Measurements from ENCODE around the gene MKX. TPM values are rescaled to one million over a fixed set of nuclear protein-coding genes. Genes with fewer than 3 reads are reported as not detected.

The MKX gene
- total RNA-seq, 2 experiments from 2014 or later = not detected

DNA sequence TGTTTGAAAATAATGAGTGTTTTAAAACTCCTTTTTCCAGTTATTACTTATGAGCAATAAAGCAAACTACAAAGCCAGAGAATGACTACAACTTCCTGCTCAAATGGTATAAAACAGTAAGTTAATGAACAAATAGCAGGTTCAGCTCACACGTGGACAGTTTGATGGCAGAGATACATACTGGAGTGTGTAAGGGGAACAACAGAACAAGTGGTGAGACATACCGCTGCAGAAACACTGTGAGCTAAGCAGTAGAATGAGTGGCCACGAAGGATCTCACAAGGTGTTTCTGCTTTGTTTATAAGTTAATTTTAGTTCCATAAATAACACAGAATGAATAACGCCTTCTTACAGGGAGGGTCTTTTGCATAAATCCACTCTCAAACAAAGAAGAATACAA lies 3.0 kb upstream of the MKX start:
- no peaks in the 10 kb centered on the region for H3K4me1 ChIP-seq (ENCODE audit: insufficient read depth, low read length, poor library complexity, severe bottlenecking)
- no peaks in the 10 kb centered on the region for H3K9me3 ChIP-seq (ENCODE audit: low read length)
- H3K27ac ChIP-seq (ENCODE audit: low read depth, low read length, poor library complexity, severe bottlenecking) = no peak overlapping the region
- ChIA-PET CTCF (ENCODE audit: unreplicated experiment) (no interaction called here), POLR2A (interaction anchor here (0.6 to 0.7 kb wide), 2 partner anchors 1366 to 1485 kb away, joined by 3 read pairs; no protein-coding TSS in a partner anchor)
- intact Hi-C loops (cut with micrococcal nuclease; ENCODE audit: unreplicated experiment) = no loop called here
- no peak for DNase-seq (ENCODE audit: low spot score)
- BruUV-seq (replicated peaks) = no TSS peak
- H3K79me2 ChIP-seq (ENCODE audit: insufficient read depth, low read depth, low read length) = no peaks in the 10 kb centered on the region
- no peak overlapping the region for H3K4me2 ChIP-seq (ENCODE audit: low read length)
- H4K20me1 ChIP-seq (ENCODE audit: insufficient read depth, low read length) = no peaks in the 10 kb centered on the region
- no peak overlapping the region for H2AFZ ChIP-seq (ENCODE audit: low read length)
- H3K4me3 ChIP-seq (ENCODE audit: low read depth, low read length, poor library complexity, severe bottlenecking) = no peak overlapping the region
- no peaks in the 10 kb centered on the region for H3K36me3 ChIP-seq (ENCODE audit: insufficient read depth, low read length)
- no peaks in the 10 kb centered on the region for H3K9me2 ChIP-seq (ENCODE audit: insufficient read depth, low read length)
- TF ChIP-seq, protein P1, sequence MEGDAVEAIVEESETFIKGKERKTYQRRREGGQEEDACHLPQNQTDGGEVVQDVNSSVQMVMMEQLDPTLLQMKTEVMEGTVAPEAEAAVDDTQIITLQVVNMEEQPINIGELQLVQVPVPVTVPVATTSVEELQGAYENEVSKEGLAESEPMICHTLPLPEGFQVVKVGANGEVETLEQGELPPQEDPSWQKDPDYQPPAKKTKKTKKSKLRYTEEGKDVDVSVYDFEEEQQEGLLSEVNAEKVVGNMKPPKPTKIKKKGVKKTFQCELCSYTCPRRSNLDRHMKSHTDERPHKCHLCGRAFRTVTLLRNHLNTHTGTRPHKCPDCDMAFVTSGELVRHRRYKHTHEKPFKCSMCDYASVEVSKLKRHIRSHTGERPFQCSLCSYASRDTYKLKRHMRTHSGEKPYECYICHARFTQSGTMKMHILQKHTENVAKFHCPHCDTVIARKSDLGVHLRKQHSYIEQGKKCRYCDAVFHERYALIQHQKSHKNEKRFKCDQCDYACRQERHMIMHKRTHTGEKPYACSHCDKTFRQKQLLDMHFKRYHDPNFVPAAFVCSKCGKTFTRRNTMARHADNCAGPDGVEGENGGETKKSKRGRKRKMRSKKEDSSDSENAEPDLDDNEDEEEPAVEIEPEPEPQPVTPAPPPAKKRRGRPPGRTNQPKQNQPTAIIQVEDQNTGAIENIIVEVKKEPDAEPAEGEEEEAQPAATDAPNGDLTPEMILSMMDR (conservative IDR thresholded peaks at IDR 0.05; ENCODE audit: low read length) = no peak
- no peak for TF ChIP-seq EZH2phosphoT487 (IDR thresholded peaks at IDR 0.05; ENCODE audit: borderline replicate concordance, low read depth, low read length)

DNA sequence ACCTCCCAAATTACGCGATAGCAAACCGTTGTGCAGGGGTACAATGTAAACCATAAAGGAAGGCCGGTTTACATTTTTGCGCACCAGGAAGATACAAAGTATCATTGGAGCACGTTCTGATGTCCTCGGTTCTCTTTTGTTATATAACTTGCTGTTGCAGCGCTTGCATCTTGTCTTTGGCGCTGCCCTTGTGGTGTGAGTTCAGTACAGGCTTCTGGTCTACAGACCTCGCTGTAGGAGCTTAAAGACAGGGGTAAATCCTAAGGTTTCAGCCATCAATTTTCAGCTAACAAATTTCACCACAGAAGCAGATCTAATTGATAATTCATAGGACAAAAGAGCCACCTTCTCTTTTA lies 1.5 kb upstream of the MKX start:
- H3K4me2 ChIP-seq (ENCODE audit: low read length) = no peak overlapping the region
- no peak for DNase-seq (ENCODE audit: low spot score)
- TF ChIP-seq, protein P1 (conservative IDR thresholded peaks at IDR 0.05; ENCODE audit: low read length) = no peak
- no peak for TF ChIP-seq EZH2phosphoT487 (IDR thresholded peaks at IDR 0.05; ENCODE audit: borderline replicate concordance, low read depth, low read length)
- no peaks in the 10 kb centered on the region for H3K9me3 ChIP-seq (ENCODE audit: low read length)
- no peak overlapping the region for H3K27ac ChIP-seq (ENCODE audit: low read depth, low read length, poor library complexity, severe bottlenecking)
- no peak overlapping the region for H3K4me3 ChIP-seq (ENCODE audit: low read depth, low read length, poor library complexity, severe bottlenecking)
- intact Hi-C loops (cut with micrococcal nuclease; ENCODE audit: unreplicated experiment) = no loop called here
- H3K9me2 ChIP-seq (ENCODE audit: insufficient read depth, low read length) = no peaks in the 10 kb centered on the region
- H3K36me3 ChIP-seq (ENCODE audit: insufficient read depth, low read length) = no peaks in the 10 kb centered on the region
- no peak overlapping the region for H2AFZ ChIP-seq (ENCODE audit: low read length)
- H4K20me1 ChIP-seq (ENCODE audit: insufficient read depth, low read length) = no peaks in the 10 kb centered on the region
- no peaks in the 10 kb centered on the region for H3K79me2 ChIP-seq (ENCODE audit: insufficient read depth, low read depth, low read length)
- POLR2A ChIA-PET = interaction anchor here (0.8 kb wide), 1 partner anchor 243 kb away, joined by 3 read pairs; no protein-coding TSS in a partner anchor
- BruUV-seq (replicated peaks) = no TSS peak
- H3K4me1 ChIP-seq (ENCODE audit: insufficient read depth, low read length, poor library complexity, severe bottlenecking) = peaks cover 4% of the 10 kb centered on the region
- CTCF ChIA-PET (ENCODE audit: unreplicated experiment) = no interaction called here

DNA sequence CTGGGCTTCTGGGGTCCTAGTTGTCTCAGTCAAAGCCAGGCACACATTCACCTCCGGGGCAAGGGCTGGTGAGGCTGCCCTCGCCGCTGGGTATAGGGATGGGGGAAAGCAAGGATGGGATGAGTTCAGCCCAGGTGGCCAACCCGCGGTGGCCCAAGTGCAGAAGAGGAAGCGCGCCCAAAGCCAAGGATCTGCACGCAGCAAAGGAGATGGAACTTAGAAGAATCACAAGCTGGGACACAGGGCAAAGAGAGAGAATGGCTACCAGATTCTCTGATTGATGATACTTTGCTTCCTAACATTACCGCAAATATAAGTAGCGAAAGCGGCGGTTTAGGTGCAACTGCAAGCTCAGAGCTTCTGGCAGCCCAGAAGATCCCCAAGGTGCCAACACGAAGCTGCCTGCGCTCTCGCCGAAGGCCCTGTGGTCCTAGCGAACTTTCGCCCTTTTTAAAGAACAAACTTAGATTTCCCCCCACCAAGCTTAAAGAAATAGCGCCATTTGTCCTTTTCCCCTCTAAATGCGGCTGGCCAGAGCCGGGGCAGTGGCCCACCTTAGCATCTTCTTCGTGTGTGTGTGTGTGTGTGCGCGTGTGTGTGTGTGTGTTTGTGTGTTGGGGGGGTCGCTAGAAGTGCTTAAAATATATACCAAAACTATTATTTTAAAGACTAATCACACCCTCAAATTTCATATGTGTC lies 927 bp upstream of the MKX start:
- Histone ChIP-seq H3K9me3 (ENCODE audit: low read length) (no peaks in the 10 kb centered on the region), H3K9me2 (ENCODE audit: insufficient read depth, low read length) (no peaks in the 10 kb centered on the region), H3K79me2 (ENCODE audit: insufficient read depth, low read depth, low read length) (no peaks in the 10 kb centered on the region), H3K4me2 (ENCODE audit: low read length) (no peak overlapping the region), H3K4me3 (ENCODE audit: low read depth, low read length, poor library complexity, severe bottlenecking) (no peak overlapping the region), H3K36me3 (ENCODE audit: insufficient read depth, low read length) (no peaks in the 10 kb centered on the region), H3K27ac (ENCODE audit: low read depth, low read length, poor library complexity, severe bottlenecking) (no peak overlapping the region), H3K4me1 (ENCODE audit: insufficient read depth, low read length, poor library complexity, severe bottlenecking) (peaks cover 8% of the 10 kb centered on the region), H2AFZ (ENCODE audit: low read length) (no peak overlapping the region), H4K20me1 (ENCODE audit: insufficient read depth, low read length) (no peaks in the 10 kb centered on the region)
- DNase-seq (ENCODE audit: low spot score) = no peak
- BruUV-seq (replicated peaks) = no TSS peak
- POLR2A ChIA-PET = interaction anchor here (0.8 kb wide), 1 partner anchor 243 kb away, joined by 3 read pairs; no protein-coding TSS in a partner anchor
- TF ChIP-seq, protein P1 (conservative IDR thresholded peaks at IDR 0.05; ENCODE audit: low read length) = no peak
- no peak for TF ChIP-seq EZH2phosphoT487 (IDR thresholded peaks at IDR 0.05; ENCODE audit: borderline replicate concordance, low read depth, low read length)
- CTCF ChIA-PET (ENCODE audit: unreplicated experiment) = no interaction called here
- intact Hi-C loops (cut with micrococcal nuclease; ENCODE audit: unreplicated experiment) = no loop called here
